Islet of Langerhans (tissue), 1 donor: ENCODE data around the gene LAMB2.

Experiments used
- FAIRE-seq: peaks from one replicate; lab custom pipeline; 2011; peaks lifted over from hg19 to GRCh38; lab: Jason Lieb, UNC

Gene LAMB2

GRCh38 chr3:49120438-49121131 is 12.3 kb downstream of the LAMB2 start, which contains the start of gene USP19:
Gene USP19, minus strand, starts transcription at chr3:49120823. Its CDS starts 1,678 bp downstream, at chr3:49119145.
- FAIRE-seq = no peak

GRCh38 chr3:49120096-49120437 is 12.8 kb downstream of the LAMB2 start:
- FAIRE-seq = no peak

- FAIRE-seq = no peak
Observed at GRCh38 chr3:49119439-49119838, 13.4 kb downstream of the LAMB2 start.

GRCh38 chr3:49119036-49119435 is 13.8 kb downstream of the LAMB2 start:
- no peak for FAIRE-seq

GRCh38 chr3:49112262-49112661 is 20.6 kb downstream of the LAMB2 start:
- FAIRE-seq = no peak

- no peak for FAIRE-seq
Observed at GRCh38 chr3:49111347-49111746, 21.5 kb downstream of the LAMB2 start.

GRCh38 chr3:49110780-49111179 is 22.1 kb downstream of the LAMB2 start:
- no peak for FAIRE-seq

- no peak for FAIRE-seq
Observed at GRCh38 chr3:49108346-49108745, 24.5 kb downstream of the LAMB2 start.

GRCh38 chr3:49104427-49105291 is 28.2 kb downstream of the LAMB2 start, which contains the start of gene QARS1:
Gene QARS1, minus strand, starts transcription at chr3:49104757. Its CDS starts 24 bp downstream, at chr3:49104733.
- peak; percentile 17 for FAIRE-seq

GRCh38 chr3:49104052-49104426 is 28.8 kb downstream of the LAMB2 start:
- FAIRE-seq = no peak

GRCh38 chr3:49100046-49100615 is 32.7 kb downstream of the LAMB2 start:
- FAIRE-seq = no peak

GRCh38 chr3:49098910-49099630 is 33.8 kb downstream of the LAMB2 start:
- FAIRE-seq = no peak

- no peak for FAIRE-seq
Observed at GRCh38 chr3:49098429-49098828, 34.4 kb downstream of the LAMB2 start.

GRCh38 chr3:49093853-49094767 is 38.7 kb downstream of the LAMB2 start, which contains the start of gene QRICH1:
Gene QRICH1, minus strand, starts transcription at chr3:49094071. Its CDS starts 17,054 bp downstream, at chr3:49077017.
- FAIRE-seq = no peak

- FAIRE-seq = no peak
Observed at GRCh38 chr3:49092938-49093852, 39.7 kb downstream of the LAMB2 start.

GRCh38 chr3:49081429-49081828 is 51.4 kb downstream of the LAMB2 start:
- no peak for FAIRE-seq

GRCh38 chr3:49079270-49079669 is 53.6 kb downstream of the LAMB2 start:
- no peak for FAIRE-seq

GRCh38 chr3:49076646-49077045 is 56.2 kb downstream of the LAMB2 start:
- no peak for FAIRE-seq

GRCh38 chr3:49076116-49076515 is 56.7 kb downstream of the LAMB2 start:
- no peak for FAIRE-seq
